Measurements from ENCODE around the gene PLCG2. TPM values are rescaled to one million over a fixed set of nuclear protein-coding genes. Genes with fewer than 3 reads are reported as not detected.

The PLCG2 gene
- total RNA-seq, 1 experiment from 2014 or later, result 3.8 TPM

DNA sequence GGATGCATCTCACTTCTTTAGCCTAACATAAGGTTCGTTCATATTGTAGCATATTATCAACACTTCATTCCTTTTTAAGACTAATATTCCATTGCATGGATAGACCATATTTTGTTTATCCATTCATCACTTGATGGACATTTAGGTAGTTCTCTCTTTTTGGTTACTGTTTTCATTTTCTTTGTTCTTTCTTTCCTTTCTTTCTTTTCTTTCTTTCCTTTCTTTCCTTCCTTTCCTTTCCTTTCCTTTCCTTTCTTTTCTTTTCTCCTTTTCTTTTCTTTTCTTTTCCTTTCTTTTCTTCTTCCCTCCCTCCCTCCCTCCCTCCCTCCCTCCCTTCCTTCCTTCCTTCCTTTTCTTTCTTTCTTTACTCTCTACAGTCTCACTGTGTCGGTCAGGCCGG lies 24.2 kb downstream of the PLCG2 start:
- in situ Hi-C loops (cut with HindIII; ENCODE audit: low pct_unique_long_range_greater_than_20kb, low sequenced_read_pairs), result no loop called here
- no peak for DNase-seq (ENCODE audit: low read depth, low spot score)

DNA sequence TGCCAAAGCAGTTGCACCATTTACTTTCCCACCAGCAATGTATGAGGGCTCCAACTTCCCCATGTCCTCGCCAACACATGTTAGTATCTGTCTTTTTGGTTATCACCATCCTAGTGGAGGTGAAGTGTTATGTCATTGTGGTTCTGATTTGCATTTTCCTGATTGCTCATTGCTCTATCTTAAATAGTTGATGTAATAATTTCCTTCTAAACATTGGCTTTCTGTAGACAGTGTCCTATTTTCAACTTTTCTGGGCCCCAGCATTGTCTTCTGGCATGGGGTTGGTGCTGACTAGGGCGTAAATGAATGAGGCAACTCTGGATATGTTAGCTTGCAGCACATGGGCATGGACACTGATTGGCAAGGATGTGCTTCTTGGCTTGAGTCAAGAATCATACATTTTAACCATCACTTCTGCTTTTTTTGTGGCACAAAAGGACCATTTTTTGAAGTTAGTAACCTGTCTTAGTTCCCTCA lies 25.1 kb downstream of the PLCG2 start:
- no peak for DNase-seq (ENCODE audit: low read depth, low spot score)
- in situ Hi-C loops (cut with HindIII; ENCODE audit: low pct_unique_long_range_greater_than_20kb, low sequenced_read_pairs), result no loop called here

DNA sequence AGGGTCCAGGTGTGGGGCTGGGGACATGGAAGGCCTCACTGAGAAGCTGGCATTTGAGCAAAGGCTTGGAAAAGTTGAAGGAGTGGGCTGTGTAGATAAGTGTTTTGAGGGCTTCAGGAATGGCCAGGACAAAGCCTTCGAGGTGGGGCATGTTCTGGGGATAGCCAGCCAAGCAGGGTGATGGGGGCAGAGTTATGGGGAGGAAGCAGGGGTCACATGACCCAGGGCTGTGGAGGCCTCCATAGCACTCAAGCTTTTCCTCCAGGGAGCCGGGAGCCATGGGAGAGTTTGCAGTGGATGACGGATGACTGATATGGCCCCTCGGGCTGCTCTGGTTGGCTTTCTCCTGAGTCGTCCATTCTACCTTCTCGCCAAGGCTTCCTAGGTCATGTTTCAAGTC lies 27.6 kb downstream of the PLCG2 start:
- in situ Hi-C loops (cut with HindIII; ENCODE audit: low pct_unique_long_range_greater_than_20kb, low sequenced_read_pairs), result no loop called here
- no peak for DNase-seq (ENCODE audit: low read depth, low spot score)

DNA sequence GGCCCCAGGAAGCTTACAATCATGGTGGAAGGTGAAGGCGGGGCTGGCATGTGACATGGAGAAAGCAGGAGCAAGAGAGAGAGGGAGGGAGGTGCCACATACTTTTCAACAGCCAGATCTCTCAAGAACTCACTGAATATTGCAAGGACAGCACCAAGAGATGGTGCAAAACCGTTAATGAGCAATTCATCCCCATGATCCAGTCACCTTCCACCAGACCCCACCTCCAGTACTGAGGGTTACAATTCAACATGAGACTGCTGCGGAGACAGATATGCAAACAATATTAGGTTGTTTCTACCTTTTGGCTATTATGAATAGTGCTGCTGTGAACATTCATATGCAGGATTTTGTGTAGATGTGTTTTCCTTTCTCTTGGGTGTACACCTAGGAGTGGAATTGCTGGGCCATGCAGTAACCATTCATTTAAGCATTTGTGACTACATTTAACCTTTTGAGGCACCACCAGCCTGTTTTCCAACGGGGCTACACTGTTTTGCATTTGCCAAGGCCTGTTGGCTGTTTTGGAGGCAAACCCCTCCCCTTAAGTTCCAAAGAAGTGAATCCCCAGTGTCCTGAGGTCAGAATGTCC lies 28.8 kb downstream of the PLCG2 start:
- in situ Hi-C loops (cut with HindIII; ENCODE audit: low pct_unique_long_range_greater_than_20kb, low sequenced_read_pairs), result no loop called here
- DNase-seq (ENCODE audit: low read depth, low spot score), result no peak

DNA sequence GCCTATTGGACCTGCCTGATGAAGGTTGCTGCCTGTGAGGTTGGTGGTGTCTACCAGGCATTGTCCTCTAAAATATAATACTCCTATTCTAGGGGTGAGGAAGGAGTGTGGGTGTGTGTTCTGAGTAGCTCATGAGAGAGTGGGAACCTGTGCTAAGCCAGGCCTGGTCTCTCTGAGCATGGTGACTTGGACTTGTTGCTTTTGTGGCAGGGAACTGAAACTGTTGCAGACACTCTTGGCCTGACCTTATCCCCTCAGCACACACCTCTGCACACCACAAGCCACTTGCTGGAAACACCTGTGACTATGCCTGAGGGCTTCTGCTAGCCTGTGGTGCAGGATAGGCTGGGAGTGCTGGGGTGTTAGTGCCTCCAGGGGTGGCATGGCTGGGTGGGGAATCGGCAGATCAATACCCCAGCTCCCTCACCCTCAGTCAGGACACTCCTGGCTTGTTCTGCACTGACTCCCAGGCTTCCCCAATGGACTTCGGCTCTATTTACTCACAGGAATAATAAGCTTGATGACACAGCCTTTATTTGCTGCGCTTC lies 29.9 kb downstream of the PLCG2 start:
- in situ Hi-C loops (cut with HindIII; ENCODE audit: low pct_unique_long_range_greater_than_20kb, low sequenced_read_pairs), result no loop called here
- DNase-seq (ENCODE audit: low read depth, low spot score), result no peak

DNA sequence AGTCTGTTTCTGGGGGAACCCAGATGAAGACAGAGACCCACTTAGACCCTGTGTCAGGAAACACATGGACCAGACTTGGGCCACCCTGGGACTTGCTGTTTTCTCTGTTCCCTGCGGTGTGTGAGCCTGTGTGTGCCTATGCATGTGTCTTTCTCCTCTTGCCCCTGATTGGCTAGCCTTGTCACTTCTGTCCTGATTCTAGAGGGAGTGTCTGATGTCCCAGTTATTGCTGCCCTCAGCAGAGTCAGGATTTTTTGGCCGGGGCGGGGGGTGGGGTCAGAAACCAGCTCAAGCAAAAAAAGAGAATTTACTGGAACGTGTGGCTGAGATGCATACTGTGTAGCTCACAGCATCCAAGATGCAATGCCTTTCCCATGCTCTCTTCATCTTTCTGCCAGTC lies 30.5 kb downstream of the PLCG2 start:
- in situ Hi-C loops (cut with HindIII; ENCODE audit: low pct_unique_long_range_greater_than_20kb, low sequenced_read_pairs), result no loop called here
- no peak for DNase-seq (ENCODE audit: low read depth, low spot score)

DNA sequence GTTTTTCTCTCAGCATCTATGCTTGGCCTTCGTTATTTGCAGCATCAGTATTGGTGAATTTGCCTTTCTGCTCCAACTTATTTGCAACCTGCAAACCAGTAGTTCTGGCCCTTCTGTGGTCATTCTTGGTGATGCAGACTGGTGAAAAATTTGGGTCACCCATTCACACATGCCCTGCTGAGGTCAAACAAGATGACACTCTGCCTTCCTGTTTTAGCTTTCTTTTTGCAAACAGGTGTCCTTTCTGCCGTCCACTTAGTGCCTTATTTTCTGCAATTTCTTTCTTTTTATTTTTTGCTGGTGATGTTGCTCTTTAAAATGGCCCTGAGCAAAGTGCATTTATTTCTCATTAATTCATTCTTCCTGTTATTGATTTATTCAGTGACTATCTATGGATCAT lies 31.3 kb downstream of the PLCG2 start:
- in situ Hi-C loops (cut with HindIII; ENCODE audit: low pct_unique_long_range_greater_than_20kb, low sequenced_read_pairs), result no loop called here

DNA sequence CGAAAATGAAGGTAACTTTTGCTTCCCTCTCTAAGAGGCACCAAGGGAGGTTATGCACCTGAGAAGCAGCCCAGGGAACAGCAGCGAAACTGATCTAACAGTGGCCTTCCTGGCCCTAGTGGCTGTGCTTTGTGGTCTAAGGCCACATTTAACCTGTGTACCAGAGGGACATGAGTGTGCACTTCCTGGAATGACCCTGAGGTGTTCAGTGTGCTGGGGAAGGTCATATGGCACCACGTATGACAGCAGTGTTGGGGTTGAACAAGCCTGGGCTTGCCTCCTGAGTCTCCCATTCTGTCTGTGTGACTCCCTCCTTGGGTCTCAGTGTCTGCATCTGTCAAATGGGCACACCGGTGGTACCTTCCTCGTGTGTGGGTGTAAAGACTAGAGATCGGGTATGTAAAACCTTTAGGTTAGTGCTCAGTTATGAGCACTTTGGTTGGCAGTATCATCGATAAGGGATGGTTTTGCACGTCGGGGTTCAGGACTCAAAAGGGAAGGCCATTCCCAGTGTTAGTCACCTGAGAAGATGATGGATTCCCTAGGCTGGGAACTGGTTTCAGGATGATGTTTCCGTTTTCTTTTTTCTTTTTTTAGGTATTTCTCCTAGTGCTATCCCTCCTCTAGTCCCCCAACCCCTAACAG lies 31.9 kb downstream of the PLCG2 start:
- DNase-seq (ENCODE audit: low read depth, low spot score), result no peak
- in situ Hi-C loops (cut with HindIII; ENCODE audit: low pct_unique_long_range_greater_than_20kb, low sequenced_read_pairs), result no loop called here

More for the DNA sequence above, 31.3 kb downstream of the PLCG2 start:
- no peak for DNase-seq (ENCODE audit: low read depth, low spot score)

DNA sequence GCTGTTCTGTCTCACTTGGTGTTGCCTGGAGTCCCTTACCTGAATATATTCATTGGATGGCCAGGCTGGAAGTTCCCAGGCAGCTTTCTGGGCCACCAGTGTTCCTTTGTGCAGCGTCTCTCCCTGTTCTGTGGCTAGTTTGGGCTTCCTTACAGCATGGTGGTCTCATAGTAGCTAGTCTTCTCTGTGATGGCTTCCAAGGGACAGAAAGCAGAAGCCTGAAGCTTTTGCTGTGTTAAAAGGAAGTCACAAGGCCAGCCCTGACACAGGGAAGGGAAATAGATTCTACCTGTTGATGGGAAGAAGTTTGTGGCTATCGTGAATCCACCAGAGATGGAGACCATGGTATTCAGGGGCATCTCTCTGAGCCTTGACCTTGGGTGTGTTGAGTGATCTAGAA lies 34.6 kb downstream of the PLCG2 start:
- in situ Hi-C loops (cut with HindIII; ENCODE audit: low pct_unique_long_range_greater_than_20kb, low sequenced_read_pairs), result no loop called here

DNA sequence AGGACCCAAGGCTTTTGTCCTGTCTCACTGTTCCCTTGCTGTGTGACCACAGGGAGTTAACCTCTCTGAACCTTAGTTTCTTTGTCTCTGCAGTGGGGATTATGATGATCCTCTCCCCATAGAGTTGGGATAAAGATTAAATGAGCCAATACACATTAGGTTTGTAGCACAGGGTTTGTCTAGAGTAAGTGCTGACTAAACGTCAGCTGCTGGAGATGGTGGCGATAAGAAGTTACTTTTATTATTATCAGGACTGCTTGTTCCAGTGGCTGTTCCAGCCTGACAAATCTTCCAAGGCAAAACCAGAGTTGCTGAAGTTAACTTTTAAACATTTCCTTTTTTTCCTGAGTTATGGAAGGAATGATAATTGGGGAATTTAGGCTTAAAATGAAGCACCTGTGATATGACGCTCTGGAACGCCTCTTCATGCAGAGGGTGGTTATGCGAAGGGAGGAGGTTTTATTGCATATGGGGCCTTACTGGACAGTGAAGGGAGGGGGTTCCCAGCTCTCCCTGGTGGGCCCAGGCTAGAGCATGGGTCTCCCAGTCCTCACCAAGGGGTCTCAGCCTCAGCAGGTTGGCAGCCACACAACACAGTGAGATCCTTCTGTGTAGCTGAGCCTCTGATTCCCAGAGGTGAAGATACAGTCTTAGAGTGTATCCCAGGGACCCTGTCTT lies 35.8 kb downstream of the PLCG2 start:
- no peak for DNase-seq (ENCODE audit: low read depth, low spot score)

More for the DNA sequence above, 34.6 kb downstream of the PLCG2 start:
- no peak for DNase-seq (ENCODE audit: low read depth, low spot score)

DNA sequence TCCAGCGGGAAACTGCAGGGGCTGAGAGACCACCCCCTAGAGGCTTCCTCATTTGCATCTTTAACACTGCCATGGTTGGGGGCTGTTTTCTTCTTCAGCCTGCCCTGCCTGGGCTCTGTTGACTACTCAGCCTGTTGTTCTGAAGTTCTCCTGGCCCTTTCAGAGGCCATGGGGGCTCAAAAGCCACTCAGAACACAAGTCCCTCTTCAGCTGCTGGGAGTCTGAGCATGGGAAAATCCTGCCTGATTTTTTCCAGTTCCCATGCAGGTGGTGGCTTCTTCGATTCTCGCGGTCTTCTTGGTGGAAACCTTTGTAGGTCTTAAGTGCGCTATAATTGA lies 36.3 kb downstream of the PLCG2 start:
- DNase-seq (ENCODE audit: low read depth, low spot score), result no peak
- in situ Hi-C loops (cut with HindIII; ENCODE audit: low pct_unique_long_range_greater_than_20kb, low sequenced_read_pairs), result no loop called here

More for the DNA sequence above, 35.8 kb downstream of the PLCG2 start:
- in situ Hi-C loops (cut with HindIII; ENCODE audit: low pct_unique_long_range_greater_than_20kb, low sequenced_read_pairs), result no loop called here

DNA sequence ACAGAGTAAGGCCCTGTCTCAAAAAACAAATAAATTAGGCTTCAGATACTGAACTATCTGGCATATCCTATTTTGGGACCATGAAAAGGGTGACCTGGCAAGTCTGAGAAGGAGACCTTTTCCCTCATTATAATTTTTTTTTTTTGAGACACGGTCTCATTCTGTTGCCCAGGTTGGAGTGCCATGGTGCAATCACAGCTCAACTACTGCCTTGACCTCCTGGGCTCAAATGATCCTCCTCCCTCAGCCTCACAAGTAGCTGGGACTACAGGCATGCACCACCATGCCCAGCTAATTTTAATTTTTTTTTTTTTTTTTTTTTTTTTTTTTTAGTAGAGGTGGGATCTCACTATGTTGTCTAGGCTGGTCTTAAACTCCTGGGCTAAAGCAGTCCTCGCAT lies 37.3 kb downstream of the PLCG2 start:
- DNase-seq (ENCODE audit: low read depth, low spot score), result no peak
- in situ Hi-C loops (cut with HindIII; ENCODE audit: low pct_unique_long_range_greater_than_20kb, low sequenced_read_pairs), result no loop called here

DNA sequence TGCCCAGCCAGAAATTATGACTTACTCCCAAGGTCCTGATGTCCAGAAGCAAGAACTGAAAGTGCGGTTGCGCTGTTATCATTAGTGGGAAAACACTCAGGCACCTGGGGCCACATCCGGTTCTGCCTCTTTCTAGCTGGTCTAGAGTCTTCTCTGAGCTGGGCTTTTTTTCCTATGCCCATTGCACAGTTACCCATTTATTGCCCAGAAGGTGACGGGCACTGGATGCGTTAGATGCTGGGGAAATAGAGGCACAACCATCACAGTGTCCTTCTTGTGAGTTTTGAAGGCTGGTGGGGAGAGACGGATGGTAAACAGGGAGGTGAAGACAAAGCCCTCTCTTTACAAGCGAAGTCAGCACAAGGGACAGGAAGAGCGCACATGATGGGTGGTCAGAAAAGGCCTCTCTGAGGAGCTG lies 37.7 kb downstream of the PLCG2 start:
- in situ Hi-C loops (cut with HindIII; ENCODE audit: low pct_unique_long_range_greater_than_20kb, low sequenced_read_pairs), result no loop called here

DNA sequence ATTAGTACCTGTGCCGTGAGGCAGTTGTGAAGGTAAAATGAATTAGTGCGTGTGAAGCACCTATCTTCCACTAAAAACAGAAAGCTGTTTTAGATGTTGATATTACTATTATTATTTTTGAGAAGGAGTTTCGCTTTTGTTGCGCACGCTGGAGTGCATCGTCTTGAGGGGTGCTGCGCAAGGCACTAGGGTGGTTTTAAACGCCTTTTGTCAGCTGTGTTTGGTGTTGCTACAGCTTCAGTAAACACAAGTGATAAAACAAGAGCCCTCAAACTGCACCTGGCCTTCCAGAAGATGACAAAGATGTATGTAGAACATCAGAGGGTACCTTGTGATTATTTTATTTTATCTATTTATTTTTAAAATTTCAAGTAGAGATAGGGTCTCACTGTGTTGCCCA lies 38.2 kb downstream of the PLCG2 start:
- in situ Hi-C loops (cut with HindIII; ENCODE audit: low pct_unique_long_range_greater_than_20kb, low sequenced_read_pairs), result no loop called here

More for the DNA sequence above, 37.7 kb downstream of the PLCG2 start:
- no peak for DNase-seq (ENCODE audit: low read depth, low spot score)

DNA sequence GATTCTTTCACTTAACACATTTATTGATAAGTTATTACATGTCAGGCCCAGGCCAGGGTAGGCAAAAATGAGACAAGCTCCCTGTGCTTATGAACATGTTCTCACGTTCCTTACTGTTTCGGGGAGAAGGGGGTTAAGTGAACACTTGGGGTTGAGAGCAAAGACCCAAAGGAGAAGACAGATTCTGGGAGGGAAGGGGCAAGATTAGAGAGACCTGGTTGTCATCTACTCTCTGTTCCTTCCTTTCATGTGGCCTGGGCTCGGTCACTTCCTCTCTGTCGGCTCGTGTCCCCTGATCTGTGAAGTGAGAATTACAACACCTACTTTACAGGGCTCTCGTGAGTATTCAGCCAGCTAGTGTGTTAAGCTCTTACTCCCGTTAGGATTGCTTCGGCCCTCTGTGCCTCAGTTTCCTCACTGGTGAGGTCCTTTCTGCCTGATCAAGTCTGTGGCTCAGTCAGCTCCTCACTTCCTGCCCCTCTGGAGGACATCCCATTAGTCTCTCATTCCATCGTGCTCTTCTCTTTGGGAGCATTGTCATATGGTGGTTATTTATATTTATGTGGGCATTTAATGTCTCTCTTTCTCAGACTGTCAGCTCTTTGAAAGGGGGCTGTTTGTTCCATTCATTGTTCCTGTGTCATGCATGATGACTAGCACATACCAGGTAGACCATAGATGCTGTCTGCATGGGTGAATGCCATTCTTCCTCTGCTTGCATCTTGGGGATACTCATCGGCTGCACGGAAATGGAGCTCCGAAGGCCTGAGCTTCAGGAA lies 38.9 kb downstream of the PLCG2 start:
- DNase-seq (ENCODE audit: low read depth, low spot score), result no peak
- in situ Hi-C loops (cut with HindIII; ENCODE audit: low pct_unique_long_range_greater_than_20kb, low sequenced_read_pairs), result no loop called here

More for the DNA sequence above, 38.2 kb downstream of the PLCG2 start:
- no peak for DNase-seq (ENCODE audit: low read depth, low spot score)

DNA sequence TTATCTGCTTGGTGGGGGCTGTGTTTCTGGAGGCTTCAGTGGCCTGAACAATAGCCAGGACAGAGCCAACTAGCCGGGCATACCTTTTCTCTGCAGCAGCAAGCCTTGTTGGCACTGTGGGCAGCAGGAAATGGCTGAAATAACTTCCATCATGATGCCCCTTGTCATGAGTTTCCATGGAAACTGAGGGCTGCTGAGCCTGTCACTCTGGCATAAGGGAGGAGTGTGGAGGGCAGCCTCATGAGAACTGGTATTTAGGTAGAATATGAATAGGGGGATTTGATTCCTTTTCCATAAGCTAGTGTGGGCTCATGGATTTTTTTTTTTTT lies 39.4 kb downstream of the PLCG2 start:
- in situ Hi-C loops (cut with HindIII; ENCODE audit: low pct_unique_long_range_greater_than_20kb, low sequenced_read_pairs), result no loop called here
- no peak for DNase-seq (ENCODE audit: low read depth, low spot score)

DNA sequence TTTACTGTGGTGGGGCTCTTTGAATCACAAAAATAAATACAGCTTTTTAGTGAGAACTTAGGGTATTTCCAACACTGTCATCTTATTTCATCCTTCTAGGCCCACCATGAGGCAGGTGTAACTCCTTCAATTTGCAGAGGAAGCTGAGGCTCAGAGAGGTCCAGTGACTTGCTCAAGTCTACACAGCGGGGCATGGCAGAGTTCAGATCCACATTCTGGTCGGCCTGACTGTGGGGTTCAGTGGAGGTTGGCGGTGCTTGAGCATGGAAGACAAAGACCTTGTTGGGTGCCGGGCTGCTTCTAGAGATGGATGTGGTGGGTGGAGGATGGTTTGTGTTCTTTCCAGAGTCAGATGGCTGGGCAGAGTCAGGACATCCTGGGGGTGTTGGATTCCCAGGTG lies 39.8 kb downstream of the PLCG2 start:
- no peak for DNase-seq (ENCODE audit: low read depth, low spot score)
- in situ Hi-C loops (cut with HindIII; ENCODE audit: low pct_unique_long_range_greater_than_20kb, low sequenced_read_pairs), result no loop called here

DNA sequence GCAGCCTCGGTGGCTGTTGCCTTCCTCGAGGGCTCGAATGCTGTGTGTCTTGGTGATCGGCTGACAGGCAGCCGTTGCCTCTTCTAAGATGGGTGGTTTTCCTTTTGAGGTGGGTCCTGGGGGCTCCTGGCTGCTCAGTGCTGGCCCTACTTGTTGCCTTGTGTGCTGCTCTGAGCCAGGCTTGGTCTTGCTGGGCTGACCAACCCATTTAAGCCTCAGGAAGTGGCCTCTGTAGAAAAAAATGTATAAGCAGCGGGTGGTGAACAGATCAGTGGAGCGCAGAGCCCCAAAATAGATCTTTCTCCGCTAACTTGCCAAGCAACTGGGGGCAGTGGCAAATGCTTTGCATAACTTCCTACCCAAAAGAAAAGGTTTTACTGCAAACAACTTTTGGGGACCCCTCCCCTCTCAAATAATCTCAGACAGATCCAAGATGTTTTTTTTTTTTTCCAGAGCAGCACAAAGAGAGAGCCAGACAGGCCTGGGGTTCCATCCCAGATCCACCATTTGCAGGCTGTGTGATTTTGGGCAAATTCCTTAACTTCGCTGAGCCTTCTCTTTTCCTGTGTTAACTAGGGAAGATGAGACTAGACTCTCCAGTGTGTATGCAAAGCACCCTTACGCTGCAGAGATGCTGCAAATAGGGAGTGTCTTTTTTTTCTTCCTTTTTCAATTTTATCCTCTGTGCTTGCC lies 42.5 kb downstream of the PLCG2 start:
- no peak for DNase-seq (ENCODE audit: low read depth, low spot score)
- in situ Hi-C loops (cut with HindIII; ENCODE audit: low pct_unique_long_range_greater_than_20kb, low sequenced_read_pairs), result no loop called here
